Testis (tissue), 3 donors: Measurements from ENCODE around the gene ATAD3B. TPM values are rescaled to one million over a fixed set of nuclear protein-coding genes. Genes with fewer than 3 reads are reported as not detected.
"Not testable (repeated sequence)": the region's sequence is repeated elsewhere in the genome, so short reads cannot be mapped to it uniquely, and the experiment has no call there.

Source experiments
- DNase-seq: peaks from one replicate; pipeline ENCODE4 v3.0.0-alpha.2; 2019
- H3K27ac ChIP-seq, 2 donors: fragments of 200-600 bp; sonication (generic); one replicate each; pipeline ENCODE4 v1.5.1; 2019
- H3K27me3 ChIP-seq: fragments of 200-600 bp; sonication (generic); one replicate; pipeline ENCODE4 v1.5.1; 2019
- H3K36me3 ChIP-seq: fragments of 200-600 bp; sonication (generic); one replicate; pipeline ENCODE4 v1.5.1; 2017; ENCODE audit warnings: low read depth; ENCODE audit errors: missing control alignments
- H3K4me1 ChIP-seq: fragments of 200-600 bp; sonication (generic); one replicate; pipeline ENCODE4 v1.5.1; 2019
- H3K4me3 ChIP-seq, 2 donors: fragments of 200-600 bp; sonication (generic); one replicate each; pipeline ENCODE4 v1.5.1; 2017 to 2019
- H3K9me3 ChIP-seq: fragments of 200-600 bp; sonication (generic); one replicate; pipeline ENCODE4 v1.5.1; 2017
- CTCF ChIP-seq, 3 experiments: fragments of 450-650 bp in 2 of 3; fragments of 200-600 bp in 1 of 3; sonication (generic) in 1 of 3; IDR thresholded peaks; one replicate each; pipeline ENCODE4 v1.5.1; 2016 to 2019; ENCODE audit warnings: antibody characterized with exemption in 3 of 3, mild to moderate bottlenecking in 2 of 3, moderate library complexity in 1 of 3
- POLR2A ChIP-seq: fragments of 450-650 bp; IDR thresholded peaks from one replicate; pipeline ENCODE4 v1.6.1; 2017; ENCODE audit warnings: antibody characterized with exemption, mild to moderate bottlenecking, moderate library complexity
- WGBS, 2 donors: methylation state at CpG; one replicate each; pipeline ENCODE4 v1.1.5; 2018; 5-methylcytosine and 5-hydroxymethylcytosine counted together
- intact Hi-C: fragments of 100-400 bp; cut with DNase I; formaldehyde crosslinking; loops from one replicate; pipeline ENCODE4 v1.15.1; 2023; ENCODE audit warnings: low total_unique reads
- polyA plus RNA-seq: library from polyadenylated mRNA; stranded (reverse); fragments of 350-450 nt; fragmentation: Illumina TruSeq; extraction: RNeasy Lipid Tissue Mini Kit (QIAGEN cat#74804); gene quantifications from one replicate; pipeline ENCODE4 v1.2.3, GENCODE V29; 2014; ENCODE audit warnings: low read depth, low replicate concordance; ENCODE audit not compliant: insufficient read depth
- total RNA-seq, 2 donors: library from RNA; depleted of rRNA; stranded (reverse); fragments of >200 nt; gene quantifications; one replicate each; pipeline ENCODE4 v1.2.3, GENCODE V29; 2016

ATAD3B gene
- total and polyA plus RNA-seq, 3 donors from 2014 or later, result 19.1 to 55.6 (median 46.3) TPM

DNA sequence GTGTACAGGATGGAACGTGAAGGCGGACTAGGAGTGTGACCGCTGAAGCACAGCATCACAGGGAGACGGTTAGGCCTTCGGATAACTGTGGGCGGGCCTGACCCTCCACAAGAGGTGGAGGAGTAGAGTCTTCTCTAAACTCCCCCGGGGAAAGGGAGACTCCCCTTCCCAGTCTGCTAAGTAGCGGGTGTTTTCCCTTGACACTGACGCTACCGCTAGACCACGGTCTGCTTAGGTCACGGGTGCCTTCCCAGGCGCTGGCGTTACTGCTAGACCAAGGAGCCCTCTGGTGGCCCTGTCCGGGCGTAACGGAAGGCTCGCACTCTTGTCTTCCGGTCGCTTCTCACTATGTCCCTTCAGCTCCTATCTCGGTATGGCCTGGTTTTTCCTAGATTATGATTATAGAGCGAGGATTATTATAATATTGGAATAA lies 33.8 kb downstream of the ATAD3B start:
- H3K4me3 ChIP-seq, H3K9me3 ChIP-seq, intact Hi-C loops, H3K27me3 ChIP-seq, H3K36me3 ChIP-seq: not testable (repeated sequence)
- 17 to 21% methylated on average over 10 to 14 of the region's 22 CpGs for WGBS, 2 donors
- Histone ChIP-seq H3K27ac (peak overlapping the region; percentile 64 to 82), H3K4me1 (peaks cover 10% of the 10 kb centered on the region)
- DNase-seq, result peak; percentile 76
- TF ChIP-seq CTCF (IDR thresholded peaks at IDR 0.05), result peak in 2 of 3 experiments; percentile 23 to 63

DNA sequence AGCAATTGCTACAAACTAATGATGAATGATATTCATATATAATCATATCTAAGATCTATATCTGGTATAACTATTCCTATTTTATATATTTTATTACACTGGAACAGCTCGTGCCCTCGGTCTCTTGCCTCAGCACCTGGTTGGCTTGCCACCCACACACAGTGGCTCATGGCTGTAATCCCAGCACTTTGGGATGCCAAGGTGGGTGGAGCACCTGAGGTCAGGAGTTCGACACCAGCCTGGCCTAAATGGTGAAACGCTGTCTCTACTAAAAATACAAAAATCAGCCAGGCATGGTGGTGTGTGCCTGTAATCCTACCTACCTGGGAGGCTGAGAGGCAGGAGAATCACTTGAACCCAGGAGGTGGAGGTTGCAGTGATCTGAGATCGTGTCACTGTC lies 34.2 kb downstream of the ATAD3B start:
- H3K36me3 ChIP-seq, H3K4me3 ChIP-seq, H3K27me3 ChIP-seq, DNase-seq, H3K9me3 ChIP-seq, intact Hi-C loops: not testable (repeated sequence)
- Histone ChIP-seq H3K27ac (peak overlapping the region; percentile 63 to 82), H3K4me1 (peaks cover 10% of the 10 kb centered on the region)
- 63 to 68% methylated on average over 5 of the region's 5 CpGs for WGBS, 2 donors

GRCh38 chr1:1507305-1507704 lies 35.7 kb downstream of the ATAD3B start:
- no peak for DNase-seq
- 91 to 94% methylated on average over 4 of the region's 4 CpGs for WGBS, 2 donors
- Histone ChIP-seq H3K27ac (no peak overlapping the region), H3K9me3 (no peaks in the 10 kb centered on the region), H3K4me3 (no peak overlapping the region), H3K27me3 (no peaks in the 10 kb centered on the region), H3K36me3 (no peaks in the 10 kb centered on the region), H3K4me1 (peaks cover 14% of the 10 kb centered on the region)
- TF ChIP-seq POLR2A, result no peak
- no peak for TF ChIP-seq CTCF (IDR thresholded peaks at IDR 0.05)
- intact Hi-C loops, result no loop called here

DNA sequence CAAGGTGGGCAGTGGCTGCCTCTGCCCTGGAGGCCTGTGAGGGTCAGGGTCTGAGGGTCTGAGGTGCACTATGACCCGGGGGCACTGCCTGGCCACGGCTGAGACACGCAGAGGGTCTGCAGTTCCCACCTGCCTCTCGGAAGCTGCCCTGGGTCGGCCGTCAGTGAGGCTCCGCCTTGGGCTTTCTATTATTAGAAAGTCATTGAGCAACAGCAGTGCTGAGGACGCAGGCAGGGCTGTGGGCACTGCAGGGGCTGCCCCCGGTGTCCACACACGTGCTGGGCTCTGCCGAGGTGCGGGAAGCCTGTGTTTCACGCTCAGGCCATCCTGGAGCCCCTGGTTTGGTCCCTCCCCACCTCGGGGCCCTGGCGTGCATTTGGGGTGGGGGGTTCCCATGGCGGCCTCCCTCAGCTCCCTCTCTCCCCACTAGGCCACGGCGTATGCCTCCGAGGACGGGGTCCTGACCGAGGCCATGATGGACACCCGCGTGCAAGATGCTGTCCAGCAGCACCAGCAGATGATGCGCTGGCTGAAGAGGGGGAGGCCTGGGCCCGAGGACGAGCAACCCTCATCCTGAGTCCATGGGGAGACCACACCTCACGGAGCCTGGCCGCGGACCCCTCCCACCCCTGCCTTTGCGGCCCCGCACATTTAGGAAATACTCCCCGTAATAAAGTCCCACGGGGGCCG lies 37.4 kb downstream of the ATAD3B start:
- DNase-seq, intact Hi-C loops, H3K27me3 ChIP-seq, H3K9me3 ChIP-seq, H3K36me3 ChIP-seq, H3K27ac ChIP-seq, H3K4me3 ChIP-seq: not testable (repeated sequence)
- H3K4me1 ChIP-seq, result peaks cover 14% of the 10 kb centered on the region
- whole genome bisulfite sequencing, 2 donors, result 79 to 88% methylated on average over 6 to 30 of the region's 34 CpGs

- H3K9me3 ChIP-seq, DNase-seq, intact Hi-C loops, H3K36me3 ChIP-seq, H3K27ac ChIP-seq, H3K27me3 ChIP-seq, H3K4me3 ChIP-seq: not testable (repeated sequence)
- peaks cover 14% of the 10 kb centered on the region for H3K4me1 ChIP-seq
- WGBS, 2 donors, result 57 to 80% methylated on average over 8 to 17 of the region's 21 CpGs
Measured at GRCh38 chr1:1509465-1509850, 37.9 kb downstream of the ATAD3B start.

DNA sequence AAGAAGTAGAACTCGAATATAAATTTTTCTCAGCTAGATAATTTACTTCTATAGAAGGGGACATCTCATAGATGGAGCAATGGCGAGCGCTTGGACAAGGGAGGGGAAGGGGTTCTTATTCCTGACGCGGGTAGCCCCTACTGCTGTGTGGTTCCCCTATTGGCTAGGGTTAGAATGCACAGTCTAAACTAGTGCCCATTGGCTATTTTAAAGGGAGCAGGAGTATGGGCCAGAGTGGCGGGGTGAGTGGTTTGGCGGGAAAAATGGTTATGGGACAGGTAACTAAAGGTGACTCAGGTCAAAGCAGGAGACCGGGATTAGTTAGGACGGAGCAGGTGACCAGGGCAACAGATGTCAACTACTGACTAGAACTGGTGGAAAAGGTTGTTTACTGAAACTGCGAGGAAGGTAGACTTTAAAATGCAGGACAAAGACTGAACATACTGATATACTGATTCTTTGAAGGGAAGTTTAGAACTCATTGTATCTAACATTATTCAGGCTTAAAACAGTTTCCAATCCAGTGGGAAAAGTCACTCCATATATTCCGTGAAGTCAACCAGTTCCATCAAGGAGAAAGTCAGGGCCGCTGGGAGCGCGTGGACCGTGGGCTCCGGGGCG lies 39.5 kb downstream of the ATAD3B start:
- Histone ChIP-seq H3K27me3 (no peaks in the 10 kb centered on the region), H3K4me3 (peak overlapping the region; percentile 70 to 89), H3K9me3 (no peaks in the 10 kb centered on the region), H3K4me1 (peaks cover 3% of the 10 kb centered on the region), H3K36me3 (no peaks in the 10 kb centered on the region), H3K27ac (peak overlapping the region; percentile 36 to 93)
- DNase-seq, result no peak
- intact Hi-C loops, result no loop called here
- TF ChIP-seq CTCF (IDR thresholded peaks at IDR 0.05), result peak in 1 of 3 experiments; percentile 16
- TF ChIP-seq POLR2A, result no peak
- WGBS, 2 donors, result 10 to 14% methylated on average over 16 to 17 of the region's 17 CpGs
